Aorta (tissue), 5 donors: Measurements from ENCODE around the gene ACTR3C. TPM values are rescaled to one million over a fixed set of nuclear protein-coding genes. Genes with fewer than 3 reads are reported as not detected.
"Not testable (repeated sequence)": the region's sequence is repeated elsewhere in the genome, so short reads cannot be mapped to it uniquely, and the experiment has no call there.

Experiments used
- ATAC-seq: fragments of 200-7000 bp; cut with Tn5 transposase; one replicate; pipeline ENCODE4 v1.9.1; 2022; ENCODE audit warnings: moderate library complexity; ENCODE audit not compliant: low FRiP score
- DNase-seq, 2 donors: peaks; one replicate each; pipeline ENCODE4 v3.0.0-alpha.2; 2020
- H3K27ac ChIP-seq, 2 donors: one replicate each; pipeline ENCODE4 v1.5.1; 2013; ENCODE audit warnings: low read length in 2 of 2, mild to moderate bottlenecking in 2 of 2, moderate library complexity in 2 of 2, control low read depth in 1 of 2, inconsistent platforms in 1 of 2, low read depth in 1 of 2
- H3K27me3 ChIP-seq, 2 donors: one replicate each; pipeline ENCODE4 v1.6.1; 2013; ENCODE audit warnings: control low read depth in 1 of 2, low read length in 1 of 2, mild to moderate bottlenecking in 1 of 2, moderate library complexity in 1 of 2; ENCODE audit not compliant: insufficient read depth in 2 of 2, control insufficient read depth in 1 of 2
- H3K36me3 ChIP-seq, 2 donors: one replicate each; pipeline ENCODE4 v1.6.1; 2013; ENCODE audit warnings: control low read depth in 1 of 2, low read length in 1 of 2, mild to moderate bottlenecking in 1 of 2; ENCODE audit not compliant: insufficient read depth in 2 of 2, control insufficient read depth in 1 of 2
- H3K4me1 ChIP-seq, 2 donors: one replicate each; pipeline ENCODE4 v1.6.1; 2013; ENCODE audit warnings: low read length in 2 of 2, control low read depth in 1 of 2, mild to moderate bottlenecking in 1 of 2, moderate library complexity in 1 of 2; ENCODE audit not compliant: insufficient read depth in 2 of 2, control insufficient read depth in 1 of 2
- H3K4me3 ChIP-seq, 2 donors: one replicate each; pipeline ENCODE4 v1.5.1; 2013; ENCODE audit warnings: low read length in 2 of 2, control low read depth in 1 of 2, mild to moderate bottlenecking in 1 of 2
- H3K9me3 ChIP-seq: one replicate; pipeline ENCODE4 v1.6.1; 2013; ENCODE audit warnings: mild to moderate bottlenecking, low read length; ENCODE audit not compliant: control insufficient read depth
- WGBS, 2 donors: extraction: QIAGEN DNeasy Blood & Tissue Kit; methylation state at CpG; one replicate each; pipeline ENCODE4 v1.1.7; 2013; 5-methylcytosine and 5-hydroxymethylcytosine counted together
- intact Hi-C, 2 donors: fragments of 100-400 bp; cut with DNase I; formaldehyde crosslinking; loops; one replicate each; pipeline versions ENCODE4 v1.14.2 to v1.15.0; 2022
- polyA plus RNA-seq, 2 donors: library from polyadenylated mRNA; stranded (reverse); fragments of 200-250 nt; gene quantifications; one replicate each; pipeline ENCODE4 v1.2.3, GENCODE V29; 2013
- total RNA-seq, 2 donors: library from RNA; stranded (reverse); fragmentation: NEBNext Ultra II Directional; extraction: Animal tissue kit (Norgen Biotek cat#: 25700); gene quantifications; one replicate each; pipeline ENCODE4 v1.2.1, GENCODE V29; 2021
- donor health status: healthy with polysubstance abuse.
- donor health status: Bipolar disorder and iron deficiency.
- donor health status: DM: no; HTN: no; CAD: no.
- donor health status: DM: no; HTN: no; CAD: no.
- donor health status: DM: yes; HTN: yes; CAD: no.

ACTR3C gene
- total and polyA plus RNA-seq, 4 donors, result 0.75 to 5.2 (median 1.2) TPM; not detected in 1

GRCh38 chr7:150290317-150290716, 33.0 kb downstream of the ACTR3C start:
- intact Hi-C loops, ATAC-seq, H3K27ac ChIP-seq, H3K9me3 ChIP-seq, DNase-seq, H3K4me1 ChIP-seq, H3K36me3 ChIP-seq, H3K4me3 ChIP-seq, H3K27me3 ChIP-seq: not testable (repeated sequence)
- 39 to 53% methylated on average over 6 of the region's 6 CpGs for WGBS, 2 donors

DNA sequence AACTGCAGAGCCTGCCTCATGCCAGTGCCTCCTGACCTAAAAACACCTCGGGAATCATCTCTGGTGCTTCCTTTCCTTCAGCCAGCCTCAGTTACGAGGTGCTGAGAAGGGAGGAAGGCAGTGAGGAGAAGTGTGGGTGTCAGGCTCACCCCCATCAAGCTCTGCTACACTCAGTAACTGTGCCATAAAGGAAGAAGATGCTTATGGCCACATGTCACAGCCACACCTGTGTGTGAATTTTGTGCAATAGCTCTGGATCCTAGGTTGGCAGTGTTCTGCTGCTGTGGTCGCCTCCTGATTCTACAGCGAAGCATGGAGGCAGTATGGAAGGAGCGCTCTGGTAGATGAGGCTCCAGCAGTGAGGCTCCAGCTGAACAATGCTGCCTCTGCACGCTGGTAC, 34.5 kb downstream of the ACTR3C start:
- ATAC-seq, DNase-seq, H3K27me3 ChIP-seq, H3K36me3 ChIP-seq, H3K9me3 ChIP-seq, H3K27ac ChIP-seq, H3K4me3 ChIP-seq, H3K4me1 ChIP-seq: not testable (repeated sequence)
- WGBS, 2 donors, result 89 to 91% methylated on average over 5 of the region's 6 CpGs
- intact Hi-C loops, result loop anchor here (5.0 to 10.0 kb wide), 2 partner anchors 96 to 133 kb away; no protein-coding TSS in a partner anchor

DNA sequence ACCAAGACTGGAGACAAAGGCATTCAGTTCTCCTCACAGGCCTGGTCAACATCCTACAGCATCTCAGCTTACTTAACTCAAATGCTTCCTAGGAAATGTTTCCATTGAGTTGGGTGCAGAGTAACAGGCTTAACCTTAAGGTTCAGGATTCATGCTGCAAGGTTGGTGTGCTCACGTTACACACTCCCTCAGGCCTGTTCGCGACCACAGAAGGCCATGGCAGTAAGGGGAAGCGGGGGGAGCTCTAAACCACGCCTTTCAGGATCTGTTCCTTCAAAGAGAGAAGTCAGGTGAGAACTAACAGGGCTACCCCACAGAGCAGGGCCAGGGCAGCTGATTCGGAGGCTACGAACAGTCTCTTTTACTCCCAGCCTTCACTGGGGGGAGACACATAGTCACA, 35.5 kb downstream of the ACTR3C start:
- H3K4me1 ChIP-seq, H3K27ac ChIP-seq, ATAC-seq, H3K36me3 ChIP-seq, H3K9me3 ChIP-seq, H3K27me3 ChIP-seq, H3K4me3 ChIP-seq, DNase-seq: not testable (repeated sequence)
- 79 to 82% methylated on average over 7 of the region's 7 CpGs for WGBS, 2 donors
- intact Hi-C loops, result loop anchor here (5.0 to 10.0 kb wide), 2 partner anchors 97 to 134 kb away; no protein-coding TSS in a partner anchor

DNA sequence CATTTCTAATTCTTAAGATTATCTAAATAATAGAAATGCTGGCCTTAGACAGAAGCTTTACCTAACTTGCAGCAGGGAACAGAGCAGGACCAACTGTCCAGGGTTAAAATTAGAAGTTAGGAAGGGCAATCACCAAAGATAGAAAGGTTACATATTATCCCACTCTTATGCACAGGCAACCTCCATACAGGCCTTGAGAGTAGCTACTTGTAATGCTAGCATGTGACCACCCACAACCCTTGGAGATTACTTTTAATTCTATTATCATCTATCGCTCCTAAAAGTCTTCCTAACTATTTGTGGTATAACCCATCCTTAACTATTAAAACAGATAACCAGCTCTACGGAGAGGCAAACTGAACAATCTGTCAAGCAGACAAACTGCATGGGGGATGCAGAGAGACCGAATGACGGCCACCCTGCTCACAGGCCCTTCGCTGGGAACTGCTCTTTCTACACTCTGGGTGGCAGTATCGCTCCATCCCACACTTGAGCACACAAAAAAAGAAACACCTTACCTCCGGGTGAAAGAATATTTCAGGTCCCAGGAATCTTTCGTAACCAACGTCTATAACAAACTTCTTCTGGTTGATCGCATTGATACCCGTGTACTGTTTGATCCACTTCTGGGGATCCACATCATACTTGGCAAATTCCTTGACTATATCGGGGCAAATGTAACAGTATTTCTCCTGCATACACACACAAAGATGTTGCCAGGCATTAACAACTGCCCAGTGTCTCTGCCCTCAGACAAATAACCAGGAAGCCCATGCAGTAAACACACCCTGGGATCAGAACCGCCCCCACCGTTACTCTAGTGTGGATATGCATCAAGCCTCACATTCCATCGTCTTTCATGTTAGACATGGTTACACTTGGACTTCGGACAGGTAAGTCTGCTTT, 37.2 kb downstream of the ACTR3C start:
- H3K27ac ChIP-seq, DNase-seq, H3K36me3 ChIP-seq, H3K27me3 ChIP-seq, H3K4me3 ChIP-seq, H3K4me1 ChIP-seq, H3K9me3 ChIP-seq: not testable (repeated sequence)
- intact Hi-C loops, result loop anchor here (5.0 to 10.0 kb wide), 2 partner anchors 99 to 136 kb away; no protein-coding TSS in a partner anchor
- whole genome bisulfite sequencing, 2 donors, result 26 to 29% methylated on average over 16 of the region's 16 CpGs
- peak; percentile 82 for ATAC-seq

DNA sequence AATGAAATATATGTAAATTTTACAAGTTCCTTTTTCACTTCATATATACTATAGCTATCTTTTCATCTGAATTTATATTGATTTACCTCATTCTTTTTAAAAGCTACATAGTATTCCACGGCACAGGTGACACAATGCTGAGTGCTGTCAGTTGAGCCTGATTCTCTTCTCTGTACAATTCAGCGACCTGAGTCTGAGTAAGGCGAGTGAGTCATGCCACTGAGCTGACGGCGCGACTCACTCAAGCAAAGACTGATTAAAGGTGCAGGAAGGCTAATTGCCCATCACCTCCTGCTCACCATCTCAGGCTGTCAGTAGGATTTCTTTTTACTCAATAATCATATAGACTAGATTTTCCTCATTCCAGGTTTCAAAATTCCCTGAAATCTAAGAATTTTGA, 39.7 kb downstream of the ACTR3C start:
- not testable (repeated sequence) for H3K36me3 ChIP-seq, H3K27me3 ChIP-seq, ATAC-seq, H3K4me1 ChIP-seq, H3K27ac ChIP-seq, H3K4me3 ChIP-seq, H3K9me3 ChIP-seq, DNase-seq
- WGBS, 2 donors, result 80 to 93% methylated on average over 1 to 3 of the region's 6 CpGs
- intact Hi-C loops, result loop anchor here in 1 of 2 donors (10.0 kb wide), 1 partner anchor 101 kb away; no protein-coding TSS in a partner anchor

DNA sequence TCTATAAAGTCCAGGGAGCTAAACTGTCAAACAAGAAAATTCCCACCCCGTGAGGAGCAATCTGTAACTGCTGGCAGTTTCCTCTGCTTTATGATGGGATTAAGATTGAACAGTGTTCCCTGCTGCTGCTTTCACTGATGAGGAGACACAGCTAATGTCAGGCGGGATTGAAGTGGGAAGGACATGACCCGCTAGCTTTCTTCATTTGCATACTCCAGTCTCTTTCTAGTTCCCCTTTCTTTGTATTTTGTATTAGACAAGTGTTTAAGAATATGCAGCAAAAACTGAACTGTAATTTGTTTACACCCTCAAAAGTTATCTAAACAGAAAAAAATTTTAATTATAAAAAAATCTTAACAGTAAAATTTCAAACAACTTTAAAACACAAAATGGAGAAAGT, 40.2 kb downstream of the ACTR3C start:
- not testable (repeated sequence) for H3K4me3 ChIP-seq, H3K36me3 ChIP-seq, DNase-seq, H3K27ac ChIP-seq, H3K27me3 ChIP-seq, H3K4me1 ChIP-seq, ATAC-seq, H3K9me3 ChIP-seq
- intact Hi-C loops, result loop anchor here in 1 of 2 donors (10.0 kb wide), 1 partner anchor 102 kb away; no protein-coding TSS in a partner anchor
- 63 to 66% methylated on average over 2 of the region's 3 CpGs for WGBS, 2 donors

DNA sequence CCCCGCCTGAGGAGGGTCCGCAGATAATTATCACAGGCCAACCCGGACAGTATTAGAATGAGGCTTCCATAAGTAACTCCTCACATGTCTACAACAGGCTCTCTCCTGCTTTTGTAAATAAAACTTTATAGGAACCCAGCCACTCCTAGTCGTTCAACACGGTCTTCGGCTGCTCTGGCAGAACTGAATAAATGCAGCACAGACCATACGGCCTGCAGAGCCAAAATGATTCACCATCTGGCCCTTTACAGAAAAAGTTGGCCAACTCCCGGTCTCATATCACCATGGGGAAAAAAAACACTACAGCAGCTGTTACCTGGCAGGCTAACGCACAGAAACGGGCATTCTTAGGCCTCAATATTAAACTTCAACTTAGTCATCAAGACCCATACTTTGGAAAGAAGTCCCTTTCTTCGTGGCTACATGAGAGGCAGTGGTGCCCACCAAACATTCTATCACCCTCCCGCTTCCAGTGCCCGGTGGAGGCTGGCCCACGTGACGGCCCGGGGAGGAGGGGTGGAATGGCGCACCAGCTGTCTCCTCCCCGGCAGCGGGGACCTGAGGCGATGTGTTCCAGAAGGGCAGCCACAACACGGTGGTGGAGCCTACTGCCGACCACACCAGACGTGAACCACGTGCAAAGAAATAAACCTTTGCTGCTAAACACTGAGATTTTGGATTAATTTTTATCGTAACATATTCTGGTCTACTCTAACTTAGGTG, 41.5 kb downstream of the ACTR3C start:
- not testable (repeated sequence) for ATAC-seq, H3K4me3 ChIP-seq, H3K9me3 ChIP-seq

DNA sequence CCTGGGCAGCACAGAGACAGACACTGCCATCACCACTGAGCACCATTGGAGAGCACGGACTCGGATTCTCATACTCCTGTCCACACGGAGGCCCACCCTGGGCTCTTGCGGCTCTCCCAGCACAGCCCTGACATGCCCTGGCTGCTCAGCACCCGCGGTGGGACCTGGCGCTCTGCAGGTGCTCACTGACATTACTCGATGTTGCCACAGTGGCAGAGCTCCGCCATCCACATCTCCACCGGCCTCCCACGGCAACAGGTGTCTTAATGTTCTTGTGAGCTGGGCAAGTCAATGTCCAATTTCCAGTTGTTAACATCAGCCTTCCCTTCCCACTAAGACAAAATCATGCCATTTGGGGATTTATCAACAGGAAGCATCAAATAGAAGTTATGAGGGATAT, 45.0 kb downstream of the ACTR3C start:
- DNase-seq, H3K4me3 ChIP-seq, H3K36me3 ChIP-seq, ATAC-seq, H3K27ac ChIP-seq, H3K27me3 ChIP-seq, H3K9me3 ChIP-seq, H3K4me1 ChIP-seq: not testable (repeated sequence)
- 85 to 86% methylated on average over 11 of the region's 11 CpGs for WGBS, 2 donors
- intact Hi-C loops, result loop anchor here (5.0 to 10.0 kb wide), 2 partner anchors 394 to 471 kb away; no protein-coding TSS in a partner anchor

More for the DNA sequence above, 41.5 kb downstream of the ACTR3C start:
- 86 to 89% methylated on average over 12 to 15 of the region's 25 CpGs for WGBS, 2 donors
- not testable (repeated sequence) for H3K27ac ChIP-seq, H3K27me3 ChIP-seq, DNase-seq, H3K4me1 ChIP-seq, H3K36me3 ChIP-seq
- intact Hi-C loops, result loop anchor here in 1 of 2 donors (10.0 kb wide), 1 partner anchor 103 kb away; no protein-coding TSS in a partner anchor
